ENCODE results near the gene PID1.

The PID1 gene

DNA sequence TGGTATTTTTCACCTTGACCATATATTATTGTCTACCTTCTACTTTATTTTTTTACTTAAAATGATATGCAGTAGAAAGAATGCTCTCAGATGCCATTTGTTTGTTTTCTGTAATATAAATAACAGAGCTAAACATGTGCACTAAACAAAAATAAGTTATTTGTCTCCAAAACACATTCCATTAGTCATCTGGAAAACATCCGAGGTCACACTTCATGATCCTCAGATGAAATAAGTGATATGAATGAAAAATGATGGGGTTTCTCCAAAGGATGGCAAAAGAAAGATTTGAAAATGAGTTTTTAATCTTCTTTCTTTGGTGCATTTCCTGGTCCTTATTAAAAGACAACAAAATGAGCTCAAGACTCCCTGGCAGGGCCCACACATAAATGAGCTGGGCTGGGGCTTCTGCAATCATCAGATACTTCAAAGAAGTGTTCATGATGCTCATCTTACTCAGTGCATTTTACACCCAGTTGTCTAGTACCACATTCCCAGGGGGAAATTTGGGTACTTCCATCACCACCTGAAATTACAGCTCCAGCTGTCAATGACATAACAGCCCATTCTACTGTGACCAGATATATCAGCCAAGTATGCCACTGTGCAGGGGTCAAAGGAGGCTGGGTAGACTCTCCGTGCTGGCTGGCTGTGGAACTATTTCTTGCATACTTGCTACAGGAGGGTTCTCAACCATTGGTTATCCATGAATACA is 283.5 kb downstream of the PID1 start:
- no peak for DNase-seq

DNA sequence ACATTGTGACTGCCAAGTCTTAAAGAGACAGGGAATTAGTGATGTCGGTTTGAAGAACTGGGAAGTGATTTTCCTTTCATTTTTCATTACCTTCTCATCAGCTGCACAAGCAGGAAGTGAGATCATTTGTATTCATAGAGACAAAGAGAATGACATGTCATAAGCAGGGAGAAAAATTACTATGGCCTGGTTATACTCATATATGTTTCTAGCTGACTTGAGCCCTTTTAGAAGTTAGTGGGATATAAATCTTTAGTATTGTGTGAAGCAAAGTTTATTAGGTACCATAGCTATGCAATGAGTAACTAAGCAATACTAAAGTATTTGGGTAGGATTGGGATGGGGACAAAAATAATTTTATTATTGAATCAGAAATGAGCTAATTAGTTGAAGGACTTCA is 284.1 kb downstream of the PID1 start:
- DNase-seq, result no peak

DNA sequence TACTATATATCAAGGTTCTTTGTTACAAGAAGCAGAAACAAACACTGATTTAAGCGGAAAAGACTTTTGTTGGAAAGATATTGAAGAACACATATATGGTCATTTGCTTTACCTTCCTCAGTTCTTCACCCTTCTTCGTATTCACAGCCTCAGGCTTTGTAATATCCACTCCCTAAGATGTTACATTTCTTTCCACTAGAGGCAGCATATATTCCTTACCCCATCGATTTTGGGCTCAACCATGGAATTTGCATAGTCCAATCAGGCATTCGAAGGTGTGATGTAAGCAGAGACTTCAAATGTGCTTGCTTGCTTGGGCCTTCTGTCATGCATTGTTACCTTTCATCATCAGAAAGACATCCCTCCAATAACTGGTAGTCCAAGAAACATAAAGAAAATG is 287.4 kb downstream of the PID1 start:
- no peak for DNase-seq

DNA sequence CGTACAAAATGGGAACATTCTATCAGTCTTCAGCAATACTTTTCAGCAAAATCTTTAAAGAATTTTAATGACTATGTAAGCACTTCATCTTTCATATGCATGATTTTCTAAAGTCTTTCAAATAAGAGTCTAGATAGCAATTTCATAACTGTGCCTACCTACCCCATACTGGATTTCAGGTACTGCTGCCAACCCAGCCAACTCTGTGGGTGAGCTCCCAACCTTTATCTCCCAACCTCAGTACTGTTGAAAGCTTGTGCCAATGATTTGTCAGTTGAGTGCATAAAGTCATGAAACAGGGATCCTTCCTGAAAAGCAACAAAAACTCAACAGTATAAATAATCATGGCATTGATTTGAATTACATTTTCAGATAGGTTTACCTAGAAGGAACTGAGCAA is 296.9 kb downstream of the PID1 start:
- DNase-seq, result no peak
